ENCODE results near the gene CRYGC.

The CRYGC gene

DNA sequence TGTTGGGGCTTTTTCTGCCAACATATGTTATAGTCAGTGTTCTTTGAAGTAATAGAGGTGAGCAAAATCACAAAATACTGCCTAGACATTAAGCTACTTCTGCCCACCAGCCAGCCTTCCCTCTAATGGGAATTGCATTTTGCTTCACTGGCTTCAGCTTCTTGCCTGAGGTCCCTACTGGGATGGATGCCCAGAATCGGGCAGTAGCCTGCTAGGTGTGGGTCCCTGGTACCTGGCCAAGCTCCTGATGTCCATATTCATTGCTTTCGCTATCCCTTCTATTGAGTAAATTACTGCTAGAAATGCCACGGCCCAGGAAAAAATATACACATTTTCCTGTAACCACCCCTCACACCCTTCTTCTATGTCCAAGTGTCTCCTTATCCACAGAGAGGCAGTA is 32.3 kb downstream of the CRYGC start:
- DNase-seq (ENCODE audit: low read depth, low spot score), result no peak

DNA sequence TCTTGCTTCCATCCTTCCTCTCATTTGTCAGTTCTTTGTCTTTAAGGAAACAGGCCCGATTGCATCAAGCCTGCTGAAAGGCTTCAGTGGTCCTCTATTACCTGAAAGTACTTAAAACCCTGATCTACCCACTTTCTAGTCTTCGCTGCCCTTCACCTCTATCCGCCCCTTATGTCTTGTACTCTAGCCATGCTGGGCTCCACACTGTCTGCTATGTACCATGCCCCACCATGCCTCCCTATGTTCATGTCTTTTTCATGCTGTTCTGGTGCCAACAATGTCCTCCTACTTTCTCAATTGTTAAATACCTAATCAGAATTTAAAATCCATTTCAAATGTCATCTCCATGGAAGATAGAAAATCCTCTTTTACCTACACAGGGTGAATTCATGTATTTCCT is 33.5 kb downstream of the CRYGC start:
- DNase-seq (ENCODE audit: low read depth, low spot score), result no peak

DNA sequence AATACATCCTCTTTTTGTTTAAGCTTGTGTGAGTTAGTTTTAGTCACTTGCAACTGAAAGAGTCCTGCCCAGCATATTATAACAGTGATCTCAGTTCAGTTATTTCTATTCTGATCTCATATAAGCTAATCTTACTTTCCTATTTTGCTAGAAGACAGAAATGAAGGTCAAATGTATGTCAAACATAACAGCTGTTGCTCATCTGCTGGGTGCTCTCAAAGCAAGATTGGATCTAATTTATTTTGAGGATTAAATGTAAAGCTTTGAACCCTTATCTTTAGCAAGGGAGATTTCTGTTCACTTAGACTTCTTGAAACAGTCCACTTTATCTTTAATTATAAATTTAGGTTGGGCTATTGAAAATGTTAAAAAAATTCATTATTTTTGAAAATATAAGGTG is 36.5 kb downstream of the CRYGC start:
- DNase-seq (ENCODE audit: low read depth, low spot score), result no peak

DNA sequence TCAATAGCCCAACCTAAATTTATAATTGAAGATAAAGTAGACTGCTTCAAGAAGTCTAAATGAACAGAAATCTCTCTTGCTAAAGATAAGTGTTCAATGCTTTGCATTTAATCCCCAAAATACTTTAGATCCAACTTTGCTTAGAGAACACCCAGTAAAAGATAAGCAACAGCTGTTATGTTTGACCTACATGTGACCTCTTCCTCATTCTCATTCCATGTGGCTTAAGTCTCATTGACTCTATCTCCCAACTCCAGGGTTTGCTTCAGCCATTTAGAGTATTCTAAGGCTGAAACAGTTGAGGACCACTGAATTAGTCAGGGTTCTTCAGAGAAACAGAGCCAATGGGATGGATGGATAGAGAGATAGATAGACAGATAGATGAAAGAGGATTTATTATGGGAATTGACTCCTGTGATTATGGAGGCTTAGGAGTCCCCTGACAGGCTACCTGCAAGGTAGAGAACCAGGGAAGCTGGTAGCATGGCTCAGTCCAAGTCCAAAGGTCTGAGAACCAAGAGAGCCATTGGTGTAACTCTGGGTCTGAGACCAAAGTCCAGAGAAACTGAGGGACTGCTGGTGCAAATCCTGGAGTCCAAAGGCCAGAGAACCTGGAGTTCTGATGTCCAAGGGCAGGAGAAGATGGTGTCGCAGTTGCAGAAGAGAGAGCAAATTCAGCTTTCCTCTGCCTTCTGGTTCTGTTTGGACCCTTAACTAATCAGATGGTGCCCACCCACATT is 37.4 kb downstream of the CRYGC start:
- no peak for DNase-seq (ENCODE audit: low read depth, low spot score)

DNA sequence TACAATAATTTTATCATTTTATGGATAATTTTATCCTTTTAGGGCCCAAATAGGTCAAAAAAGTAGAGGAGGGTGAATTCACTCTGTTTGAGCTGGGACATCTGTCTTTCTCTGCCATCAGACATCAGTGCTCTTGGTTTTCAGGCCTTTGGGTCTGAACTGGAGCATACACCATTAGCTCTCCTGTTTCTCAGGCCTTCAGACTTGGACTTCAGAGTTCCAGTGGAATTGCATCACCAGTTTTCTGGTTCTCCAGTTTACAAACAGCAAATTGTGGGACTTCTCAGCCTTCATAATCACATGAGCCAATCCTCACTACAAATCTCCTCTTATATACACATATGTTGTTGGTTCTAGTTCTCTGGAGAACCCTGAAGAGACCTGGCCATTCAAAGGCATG is 39.2 kb downstream of the CRYGC start:
- no peak for DNase-seq (ENCODE audit: low read depth, low spot score)

DNA sequence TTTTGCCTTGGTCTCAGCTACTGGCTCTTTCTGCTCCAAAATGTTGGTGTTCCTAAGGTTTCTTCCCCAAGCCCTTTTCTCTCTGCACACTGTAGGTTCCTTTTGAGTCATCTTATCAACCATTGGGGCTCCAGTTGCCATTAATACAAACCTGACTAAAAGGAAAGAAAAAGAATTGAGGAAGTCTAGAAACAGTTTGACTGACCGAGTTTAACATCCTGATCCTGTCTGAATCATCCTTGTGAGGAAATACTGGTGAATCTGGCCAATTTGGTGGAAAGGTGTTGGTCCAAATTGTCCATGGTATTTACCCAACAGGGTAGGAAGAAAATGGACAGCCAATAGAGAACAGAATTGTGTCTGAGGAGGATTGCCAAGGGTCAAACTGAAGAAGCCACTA is 43.6 kb downstream of the CRYGC start:
- DNase-seq (ENCODE audit: low read depth, low spot score), result no peak

DNA sequence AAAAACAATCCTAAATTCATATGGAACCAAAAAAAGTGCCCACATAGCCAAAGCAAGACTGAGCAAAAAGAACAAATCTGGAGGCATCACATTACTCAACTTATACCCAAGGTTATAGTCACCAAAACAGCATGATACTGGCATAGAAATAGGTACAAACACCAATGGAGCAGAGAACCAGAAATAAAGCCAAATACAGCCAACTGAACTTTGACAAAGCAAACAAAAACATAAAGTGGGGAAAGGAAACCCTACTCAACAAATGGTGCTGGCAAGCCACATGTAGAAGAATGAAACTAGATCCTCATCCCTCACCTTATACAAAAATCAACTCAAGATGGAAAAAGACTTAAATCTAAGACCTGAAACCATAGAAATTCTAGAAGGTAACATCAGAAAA is 45.8 kb downstream of the CRYGC start:
- no peak for DNase-seq (ENCODE audit: low read depth, low spot score)

Data from ELF-1 (cell line).